HepG2 (cell line): ENCODE measurements around the gene THSD4.

Experiments
- RAD21 ChIP-seq: fragments of 450-650 bp; formaldehyde crosslinking; IDR thresholded peaks from 2 replicates; pipeline ENCODE4 v1.5.0; 2020; ENCODE audit warnings: mild to moderate bottlenecking
- YY1 ChIP-seq: IDR thresholded peaks from 2 replicates; pipeline ENCODE4 v1.6.1; 2011; ENCODE audit warnings: low read length, low read depth, moderate library complexity, mild to moderate bottlenecking; ENCODE audit not compliant: insufficient read depth, insufficient replicate concordance
- ZKSCAN8 ChIP-seq: IDR thresholded peaks from 2 replicates; pipeline ENCODE4 v1.6.1; 2016; ENCODE audit warnings: borderline replicate concordance, missing genetic modification reagents, missing compliant biosample characterization
- ZNF225 ChIP-seq: sonication (generic); formaldehyde crosslinking; IDR thresholded peaks from 2 replicates; pipeline ENCODE4 v1.4.0; 2020; ENCODE audit warnings: mild to moderate bottlenecking, missing genetic modification reagents
- ZSCAN29 ChIP-seq: sonication (generic); formaldehyde crosslinking; conservative IDR thresholded peaks from 2 replicates; pipeline ENCODE4 v1.4.0; 2020; ENCODE audit warnings: mild to moderate bottlenecking, missing genetic modification reagents

DNA sequence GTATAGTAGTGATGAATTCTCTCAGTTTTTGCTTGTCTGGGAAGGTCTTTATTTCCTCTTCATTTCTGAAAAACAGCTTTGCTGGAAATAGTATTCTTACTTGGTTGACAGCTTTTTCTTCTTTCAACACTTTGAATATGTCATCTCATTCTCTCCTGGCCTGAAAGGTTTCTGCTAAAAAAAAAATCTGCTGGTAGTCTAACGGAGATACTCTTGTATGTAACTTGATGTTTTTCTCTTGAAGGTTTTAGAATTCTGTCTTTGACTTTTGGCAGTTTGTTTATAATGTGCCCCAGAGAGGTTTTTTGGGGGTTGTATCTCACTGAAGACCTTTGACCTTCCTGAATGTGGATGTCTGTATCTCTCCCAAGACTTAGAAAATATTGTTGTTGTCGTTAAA lies 47.0 kb downstream of the THSD4 start:
- TF ChIP-seq ZSCAN29 (CRISPR knock-in tag) (no peak), ZKSCAN8 (CRISPR knock-in tag) (no peak), RAD21 (no peak), YY1 (no peak), ZNF225 (no peak)
